HG02943 (cell line): ENCODE measurements around the gene TMEM185A.
A peak's percentile ranks its signal among the peaks of the same experiment; 100 is the strongest.
"Not testable (repeated sequence)": the region's sequence is repeated elsewhere in the genome, so short reads cannot be mapped to it uniquely, and the experiment has no call there.

ENCODE experiments used
- ATAC-seq: cut with Tn5 transposase; IDR thresholded peaks from one replicate; pipeline ENCODE4 v1.9.1; 2021; ENCODE audit warnings: mild to moderate bottlenecking, low read depth, moderate library complexity; ENCODE audit not compliant: unreplicated experiment

Gene TMEM185A

DNA sequence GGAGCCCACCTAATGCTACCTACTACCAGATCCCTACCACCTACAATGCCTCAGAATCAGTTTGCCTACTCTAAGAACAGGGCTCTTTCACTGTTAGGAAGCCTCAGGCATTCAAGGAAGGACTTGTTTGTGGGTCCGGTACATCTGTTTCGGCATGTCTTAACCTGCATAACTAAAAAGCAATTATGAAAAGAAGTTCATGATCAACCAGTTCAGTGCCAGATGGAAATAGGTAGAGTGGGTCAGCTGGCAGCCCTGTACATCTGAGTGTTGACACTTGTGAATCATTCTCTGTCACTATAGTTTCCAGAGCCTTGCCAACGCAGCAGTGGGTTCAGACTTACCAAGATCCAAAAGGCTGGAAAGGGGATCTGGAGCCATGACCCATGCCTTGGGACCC is 3.3 kb downstream of the TMEM185A start:
- ATAC-seq = no peak

DNA sequence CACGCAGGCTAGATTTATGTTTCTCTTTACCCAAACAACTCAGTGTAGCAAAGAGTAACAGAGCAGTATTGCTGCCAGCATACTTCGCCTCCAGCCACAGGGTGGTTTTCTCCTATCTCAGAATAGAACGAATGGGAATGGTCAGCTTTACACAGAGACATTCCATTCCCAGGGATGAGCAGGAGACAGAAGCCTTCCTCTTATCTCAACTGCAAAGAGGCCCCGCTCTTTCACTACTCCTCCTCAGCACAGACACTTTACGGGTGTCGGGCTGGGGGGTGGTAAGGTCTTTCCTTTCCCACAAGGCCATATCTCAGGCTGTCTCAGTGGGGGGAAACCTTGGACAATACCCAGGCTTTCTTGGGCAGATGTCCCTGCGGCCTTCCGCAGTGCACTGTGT is 4.8 kb downstream of the TMEM185A start:
- not testable (repeated sequence) for ATAC-seq

DNA sequence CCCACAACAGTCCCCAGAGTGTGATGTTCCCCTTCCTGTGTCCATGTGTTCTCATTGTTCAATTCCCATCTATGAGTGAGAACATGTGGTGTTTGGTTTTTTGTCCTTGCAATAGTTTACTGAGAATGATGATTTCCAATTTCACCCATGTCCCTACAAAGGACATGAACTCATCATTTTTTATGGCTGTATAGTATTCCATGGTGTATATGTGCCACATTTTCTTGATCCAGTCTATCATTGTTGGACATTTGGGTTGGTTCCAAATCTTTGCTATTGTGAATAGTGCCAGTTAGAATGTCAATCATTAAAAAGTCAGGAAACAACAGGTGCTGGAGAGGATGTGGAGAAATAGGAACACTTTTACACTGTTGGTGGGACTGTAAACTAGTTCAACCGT is 11.9 kb downstream of the TMEM185A start:
- ATAC-seq = not testable (repeated sequence)

DNA sequence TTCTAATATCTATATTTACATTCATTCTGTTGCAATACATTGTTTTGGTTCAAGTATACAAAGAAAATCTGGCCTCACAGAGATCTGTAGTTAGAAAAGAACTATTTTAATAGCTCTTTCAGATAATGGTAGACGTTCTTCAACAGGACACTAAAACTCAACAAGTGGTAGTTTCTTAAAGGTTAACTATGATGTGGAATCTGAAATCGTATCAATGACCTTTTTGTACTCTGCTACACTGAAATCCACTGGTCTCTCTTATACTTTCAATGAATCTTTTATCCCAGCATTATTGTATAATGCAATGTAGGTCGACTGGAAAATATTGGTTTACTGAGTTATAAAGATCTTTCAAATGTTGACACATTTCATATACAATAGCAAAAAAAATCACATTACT is 12.7 kb downstream of the TMEM185A start:
- no peak for ATAC-seq

DNA sequence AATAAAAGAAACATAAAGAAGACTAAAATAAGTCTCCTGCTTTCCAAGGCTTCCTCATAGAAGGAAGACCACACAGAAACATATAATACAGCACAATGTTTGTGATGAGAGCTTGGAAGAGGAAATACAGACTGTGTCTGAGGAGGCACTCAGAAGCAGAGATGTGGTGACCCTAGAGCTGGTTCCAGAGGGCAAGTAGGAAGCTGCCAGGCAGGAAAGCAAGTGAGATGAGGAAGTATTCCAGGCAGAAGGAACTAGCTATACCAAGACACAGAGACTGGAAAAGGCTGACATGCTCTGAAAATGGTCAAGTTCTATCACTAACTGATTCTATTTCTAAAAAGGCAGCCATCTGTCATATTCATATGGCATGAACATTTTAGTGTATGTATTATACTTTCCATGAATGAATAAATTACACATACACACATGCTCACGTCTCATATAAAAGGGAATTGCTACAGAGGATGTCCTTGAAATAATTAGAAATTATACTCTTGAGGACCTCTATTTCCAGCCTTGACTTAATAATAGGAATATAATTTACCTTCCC is 19.9 kb downstream of the TMEM185A start:
- ATAC-seq = no peak

DNA sequence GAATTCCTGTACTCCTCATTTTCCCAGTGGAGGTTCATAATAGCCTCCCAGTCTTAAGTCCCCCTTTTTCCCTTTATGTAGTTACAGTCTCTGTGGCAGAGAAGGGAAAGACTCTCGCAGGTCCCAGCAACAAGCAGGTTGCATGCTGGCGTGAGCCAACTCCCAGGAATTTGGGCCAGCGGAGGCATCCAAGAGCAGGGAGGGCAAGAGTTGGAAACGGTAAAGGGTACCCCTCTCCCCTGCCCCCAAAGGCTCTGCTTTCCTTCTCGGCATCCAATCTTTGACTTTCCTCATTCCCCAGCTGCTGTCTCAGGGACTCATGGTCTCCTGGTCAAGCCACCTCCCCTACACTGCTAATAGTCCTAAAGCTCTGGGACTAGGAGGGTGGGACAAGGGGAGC is 21.1 kb downstream of the TMEM185A start:
- no peak for ATAC-seq

DNA sequence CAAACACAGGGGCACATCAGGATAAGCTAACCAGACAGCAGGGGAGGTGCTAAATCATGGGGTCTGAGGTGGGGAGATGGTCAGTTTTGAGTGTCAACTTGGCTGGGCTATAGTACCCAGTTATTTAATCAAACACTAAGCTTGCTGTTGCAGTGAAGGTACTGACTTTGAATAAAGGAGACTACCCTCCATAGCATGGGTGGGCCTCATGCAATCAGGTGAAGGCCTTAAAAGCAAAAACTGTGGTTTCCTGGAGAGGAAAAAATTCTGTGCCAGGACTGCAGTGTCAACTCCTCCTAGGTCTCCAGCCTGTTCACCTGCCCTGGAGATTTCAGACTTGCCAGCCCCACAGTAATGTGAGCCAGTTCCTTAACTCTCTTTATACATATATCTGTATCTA is 23.9 kb downstream of the TMEM185A start:
- ATAC-seq = no peak

DNA sequence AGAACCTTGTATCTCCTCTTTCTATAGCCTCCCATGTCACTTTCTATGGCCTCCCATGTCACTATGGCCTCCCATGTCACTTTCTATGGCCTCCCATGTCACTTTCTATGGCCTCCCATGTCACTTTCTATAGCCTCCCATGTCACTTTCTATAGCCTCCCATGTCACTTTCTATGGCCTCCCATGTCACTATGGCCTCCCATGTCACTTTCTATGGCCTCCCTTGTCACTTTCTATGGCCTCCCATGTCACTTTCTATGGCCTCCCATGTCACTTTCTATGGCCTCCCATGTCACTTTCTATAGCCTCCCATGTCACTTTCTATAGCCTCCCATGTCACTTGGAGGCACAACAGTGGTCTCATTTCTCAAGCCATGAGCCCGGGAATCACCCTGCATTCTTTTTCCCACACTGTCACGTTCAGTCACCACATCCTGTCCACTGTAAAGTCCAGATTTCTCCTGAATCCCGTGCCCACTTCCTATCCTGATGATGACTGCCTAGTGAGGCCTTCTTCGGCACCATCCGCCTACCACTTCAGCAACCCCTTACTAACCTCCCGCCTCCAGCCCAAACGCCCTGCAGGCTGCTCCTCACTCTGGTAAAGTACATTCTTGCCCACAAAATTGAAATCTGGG is 26.2 kb downstream of the TMEM185A start:
- not testable (repeated sequence) for ATAC-seq

DNA sequence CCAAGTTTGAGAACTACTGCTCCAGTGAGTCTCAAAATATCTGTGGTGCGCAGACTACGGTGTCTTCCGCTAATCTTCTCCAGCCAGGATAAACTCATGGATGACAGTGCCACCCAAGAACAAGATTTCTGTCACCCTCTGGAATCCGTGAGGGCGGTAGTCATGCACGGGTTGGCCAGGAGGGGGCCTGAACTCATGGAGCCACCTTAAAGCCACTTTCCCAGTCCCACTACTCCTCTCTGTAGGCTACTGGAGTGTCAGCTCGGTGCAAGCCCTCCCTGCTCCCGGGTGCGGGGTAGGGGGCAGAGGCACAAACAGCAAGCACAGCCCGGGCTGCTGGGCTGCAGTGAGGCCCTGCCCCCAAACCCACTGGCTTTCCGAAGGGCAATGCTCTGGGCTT is 33.0 kb downstream of the TMEM185A start:
- not testable (repeated sequence) for ATAC-seq

DNA sequence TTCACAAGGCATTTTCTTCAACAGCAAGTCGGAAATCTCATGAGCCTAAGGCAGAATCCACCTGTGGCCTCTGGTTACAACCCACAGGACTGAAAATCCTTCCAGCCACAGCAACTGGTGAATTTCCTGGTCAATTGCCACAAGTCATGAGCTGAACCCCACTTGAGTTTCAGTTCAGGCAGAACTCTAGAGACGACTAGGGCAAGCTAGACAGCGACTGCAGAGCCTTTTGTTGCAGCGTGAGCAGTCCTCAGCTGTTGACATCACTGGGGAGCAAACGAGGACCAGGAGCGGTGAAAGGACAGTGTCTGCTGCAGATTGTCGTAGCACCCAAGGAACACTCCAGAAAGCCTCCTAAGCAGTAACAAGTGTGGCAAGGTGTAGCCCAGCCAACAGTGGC is 35.6 kb downstream of the TMEM185A start:
- ATAC-seq = not testable (repeated sequence)

DNA sequence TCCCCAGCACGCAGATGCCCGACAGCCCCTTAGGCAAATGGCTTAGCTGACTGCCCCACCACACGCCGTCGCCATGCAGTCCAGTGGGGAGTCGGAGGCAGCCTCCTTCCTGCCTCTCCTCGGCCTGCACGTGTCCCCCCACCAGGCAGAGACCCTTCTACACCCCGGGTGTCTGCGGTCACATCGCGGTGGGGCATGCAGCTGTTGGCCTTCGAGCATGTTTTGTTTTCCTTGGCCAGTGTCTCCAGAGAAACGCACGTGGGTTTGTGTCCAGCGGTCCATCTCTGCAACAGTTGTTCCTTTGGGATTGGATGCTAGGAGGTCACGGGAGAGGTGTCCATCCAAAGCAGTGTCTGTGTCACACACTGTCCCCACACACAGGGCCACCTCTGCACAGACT is 36.4 kb downstream of the TMEM185A start, which contains the start of gene HSFX2:
TSS of gene HSFX2 (minus strand) at position 101 of the 400 bp plus-strand sequence. CDS start 614 bp downstream, outside the sequence.
- ATAC-seq = not testable (repeated sequence)

DNA sequence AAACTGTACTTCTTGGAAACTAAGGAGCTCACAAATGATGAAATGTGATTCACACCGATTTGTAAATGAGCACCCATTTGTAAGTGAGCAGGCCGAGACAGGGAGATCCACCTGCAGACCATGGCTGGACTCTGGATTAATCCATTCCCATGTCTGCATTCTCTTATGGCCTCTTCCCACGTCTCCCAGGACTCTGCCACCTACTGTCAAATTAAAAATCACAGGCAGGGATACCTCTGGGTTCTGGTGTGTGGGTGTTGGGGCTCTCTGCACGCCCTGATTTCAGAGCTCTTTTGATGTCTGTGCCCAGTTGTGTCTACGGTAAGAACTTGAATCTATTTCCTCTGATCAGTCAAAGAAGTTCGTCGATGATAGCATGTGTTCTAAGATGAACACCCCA is 40.6 kb downstream of the TMEM185A start:
- not testable (repeated sequence) for ATAC-seq

DNA sequence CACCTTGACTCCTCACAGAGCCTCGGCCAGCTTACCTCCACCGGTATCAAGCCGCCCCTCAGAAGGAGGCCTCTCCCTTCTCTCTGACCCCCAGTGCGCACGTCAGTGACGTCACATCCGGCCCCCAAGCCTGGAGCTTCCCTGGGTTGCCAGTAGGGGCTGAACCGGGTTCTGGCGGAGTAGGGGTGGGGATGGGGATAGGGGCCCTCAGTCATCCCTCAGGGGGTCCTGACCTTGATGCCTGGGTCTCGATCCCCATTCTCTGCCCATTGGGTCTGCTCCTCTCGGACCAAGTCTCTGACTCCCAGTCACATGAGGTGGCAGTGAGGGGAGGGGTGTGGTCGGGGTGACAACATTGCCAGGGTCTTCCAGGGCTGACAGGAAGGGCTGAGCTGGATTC is 44.2 kb downstream of the TMEM185A start, which contains the start of gene MAGEA9B:
TSS of gene MAGEA9B (minus strand) at position 101 of the 400 bp plus-strand sequence. CDS start 4,280 bp downstream, outside the sequence.
- ATAC-seq = not testable (repeated sequence)

DNA sequence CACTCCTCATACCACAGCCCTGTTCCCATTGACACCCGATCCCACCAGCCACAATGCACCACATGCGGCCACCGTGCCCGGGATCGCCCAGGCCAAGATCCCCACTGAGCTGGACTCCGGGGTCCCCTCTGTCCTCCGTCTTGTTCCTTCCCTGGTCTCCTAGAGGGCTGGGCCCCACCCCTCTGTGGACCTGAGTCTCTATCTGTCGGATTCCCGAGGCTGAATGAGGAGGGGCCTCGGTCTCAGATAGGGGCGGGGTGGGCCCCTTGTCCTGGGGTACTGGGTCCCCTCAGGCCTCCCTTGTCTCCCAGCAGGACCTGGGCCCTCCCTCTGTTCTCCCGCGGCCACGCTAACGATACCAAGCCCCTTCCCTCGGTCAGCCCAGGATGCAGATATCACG is 46.0 kb downstream of the TMEM185A start:
- ATAC-seq = not testable (repeated sequence)

DNA sequence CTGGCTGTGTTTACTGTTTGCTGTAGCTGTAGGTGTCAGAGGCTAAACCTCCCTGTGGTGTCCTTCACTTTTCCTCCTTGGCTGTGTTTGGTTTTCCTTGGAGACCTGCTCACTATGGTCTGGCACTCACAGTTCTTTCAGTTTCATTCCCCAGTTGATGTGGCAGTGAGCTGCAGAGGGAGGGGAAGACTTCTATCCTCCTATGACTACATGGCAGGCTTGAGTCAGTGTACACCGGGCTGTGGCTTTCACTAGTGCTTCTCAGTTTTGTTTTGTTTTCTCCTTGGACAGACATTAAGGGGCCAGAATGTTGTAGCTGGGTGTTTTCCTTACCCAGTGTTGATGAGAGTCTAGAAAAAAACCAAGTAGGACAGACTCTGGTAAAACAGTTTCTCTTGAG is 58.1 kb downstream of the TMEM185A start:
- peak; percentile 100 for ATAC-seq

DNA sequence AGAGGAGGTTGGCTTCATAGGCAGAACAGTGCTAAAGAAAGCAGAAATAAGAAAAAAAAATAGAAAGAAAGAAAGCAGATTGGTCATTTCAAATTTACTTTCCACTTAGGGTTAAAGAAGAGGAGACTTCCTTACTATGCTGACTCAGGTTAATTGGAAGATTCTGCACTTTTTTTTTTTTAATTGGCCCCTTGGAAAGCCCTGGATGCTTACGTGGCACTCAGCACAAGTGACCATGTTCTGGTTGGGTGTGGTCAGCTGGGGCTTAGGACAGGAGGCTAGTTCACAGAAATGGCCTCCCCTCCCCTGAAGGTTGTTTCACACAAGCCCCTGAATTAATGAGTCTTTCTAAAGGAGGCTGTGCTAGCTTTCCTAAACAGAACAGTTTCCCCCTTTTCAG is 58.8 kb downstream of the TMEM185A start:
- ATAC-seq = no peak

DNA sequence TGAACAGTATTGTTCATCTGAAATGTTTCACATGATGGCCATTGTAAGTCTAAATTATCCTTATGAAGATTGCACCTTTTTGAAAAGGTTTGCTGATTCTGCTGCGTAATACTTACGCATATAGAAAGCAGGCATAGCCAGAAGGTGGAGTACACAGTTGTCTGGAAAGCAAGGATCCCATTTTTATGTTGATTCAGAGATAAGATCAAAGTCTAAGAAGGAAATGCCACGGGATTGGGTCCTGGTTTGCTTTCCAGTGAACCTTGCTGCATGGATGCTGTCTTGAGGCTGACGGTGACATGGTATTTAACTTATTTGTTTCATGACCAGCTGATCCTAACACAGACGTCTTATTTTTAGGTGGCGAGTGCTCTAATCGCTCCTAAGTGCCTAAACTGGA is 59.8 kb downstream of the TMEM185A start:
- ATAC-seq = no peak

DNA sequence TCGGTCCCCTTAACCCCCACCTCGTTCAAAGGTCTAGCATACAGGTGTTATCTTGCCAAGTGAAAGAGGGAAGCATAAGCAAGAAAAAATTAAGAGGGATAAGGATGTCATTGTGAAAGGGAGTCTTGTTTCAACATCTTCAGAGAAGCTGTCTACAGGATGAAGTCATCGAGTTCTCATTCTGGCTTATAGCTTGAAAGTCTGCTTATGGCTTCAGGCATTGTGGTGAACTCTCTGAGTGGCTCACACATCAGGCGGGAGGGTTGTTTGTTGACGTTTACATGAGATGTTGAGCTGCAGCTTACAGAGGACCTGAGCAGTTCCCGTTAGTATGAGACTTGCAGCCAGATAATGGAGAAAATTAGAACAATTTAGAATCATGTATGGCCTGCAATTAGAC is 60.9 kb downstream of the TMEM185A start:
- no peak for ATAC-seq

DNA sequence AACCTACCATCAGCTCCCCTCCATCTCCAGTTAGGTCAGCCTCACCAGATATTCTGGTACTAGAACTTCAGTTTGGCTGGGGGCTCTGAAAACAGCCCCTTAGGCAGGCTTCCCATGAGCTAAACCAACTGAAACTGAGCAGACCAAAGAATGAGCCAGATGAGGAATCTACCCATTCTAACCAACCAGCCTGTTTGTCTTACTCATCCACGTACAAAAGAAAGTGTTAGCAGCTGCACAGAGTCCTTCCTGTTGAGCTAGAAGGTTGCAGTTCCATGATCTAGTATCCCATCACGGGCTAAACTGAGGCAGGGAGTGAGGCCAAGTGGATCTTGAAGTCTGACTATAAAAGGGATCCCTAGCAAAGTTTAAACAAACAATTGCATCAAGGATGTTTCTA is 61.8 kb downstream of the TMEM185A start:
- ATAC-seq = no peak

DNA sequence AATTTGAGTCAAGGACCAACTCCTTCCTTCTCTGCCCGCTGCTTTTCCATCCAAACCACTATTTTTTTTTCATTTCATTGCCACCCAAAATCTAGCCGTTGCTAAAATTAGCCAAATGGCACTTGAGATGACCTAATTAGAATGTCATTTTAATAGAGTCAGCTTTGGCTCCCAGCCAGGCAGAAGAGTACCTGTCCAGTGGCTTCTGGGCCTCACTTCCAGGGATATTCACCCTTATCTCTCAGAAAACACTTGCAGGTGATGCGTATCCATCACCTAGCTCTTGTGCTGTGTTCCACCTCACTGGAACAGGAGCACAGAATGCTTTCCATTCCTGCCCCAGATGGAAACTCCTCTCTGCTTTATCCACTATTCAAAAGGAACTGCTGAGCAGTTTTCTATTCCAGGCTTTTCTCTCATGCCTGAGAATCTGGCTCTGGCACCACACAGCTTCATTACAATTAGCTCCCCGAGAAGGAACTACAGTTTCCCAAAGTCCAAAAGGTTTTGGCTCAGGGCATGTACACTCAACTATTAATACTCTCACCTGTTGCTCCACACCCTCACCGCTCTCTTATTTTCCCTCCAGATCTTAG is 62.8 kb downstream of the TMEM185A start:
- no peak for ATAC-seq

DNA sequence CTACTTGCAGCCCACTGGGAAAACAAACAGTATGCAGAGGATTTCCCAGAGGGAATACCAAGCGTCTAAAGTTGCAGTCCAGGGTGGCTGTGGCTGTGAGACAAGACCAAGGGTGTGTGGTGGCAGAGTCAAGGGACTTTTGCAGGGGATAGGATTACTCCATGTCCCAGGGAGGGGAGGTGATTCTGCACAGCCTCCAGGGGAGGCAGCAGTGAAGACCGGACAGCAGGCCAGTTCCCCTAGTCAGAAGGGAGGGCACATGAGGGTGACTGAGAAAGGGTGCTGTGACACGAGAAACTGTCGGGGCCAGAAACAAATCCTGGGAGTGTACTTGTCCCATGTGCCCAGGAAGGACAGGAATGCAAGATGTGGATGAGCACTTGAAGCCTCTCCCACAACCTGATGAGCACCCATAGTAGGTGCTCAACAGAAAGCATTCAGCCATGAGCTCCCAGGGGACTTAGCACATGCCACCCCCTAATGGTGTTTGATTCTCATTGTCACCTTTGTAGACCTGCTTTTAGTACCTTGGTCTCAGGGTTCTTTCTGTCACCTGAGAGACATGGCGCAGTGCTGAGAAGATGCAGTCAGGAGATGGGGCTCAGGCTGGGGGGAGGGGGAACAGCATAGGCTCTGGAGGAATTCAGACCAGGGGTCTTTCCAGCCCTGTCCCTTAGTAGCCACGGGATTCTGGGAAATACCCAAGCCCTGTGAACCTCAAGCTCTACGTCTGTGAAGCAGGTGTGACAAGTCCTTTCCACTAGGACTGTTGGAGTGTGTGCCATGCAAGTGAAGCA is 63.8 kb downstream of the TMEM185A start:
- no peak for ATAC-seq
